CMK (cell line): ENCODE measurements around the gene KLHDC10.
"Not testable (repeated sequence)": the region's sequence is repeated elsewhere in the genome, so short reads cannot be mapped to it uniquely, and the experiment has no call there.

Experiments used
- DNase-seq: peaks from one replicate; pipeline ENCODE4 v3.0.0-alpha.2; 2010; ENCODE audit warnings: low read depth

KLHDC10 gene

GRCh38 chr7:130079846-130080394, 9.6 kb downstream of the KLHDC10 start:
- DNase-seq: no peak

GRCh38 chr7:130083497-130083896, 13.2 kb downstream of the KLHDC10 start:
- not testable (repeated sequence) for DNase-seq

GRCh38 chr7:130084037-130084875, 13.9 kb downstream of the KLHDC10 start:
- no peak for DNase-seq

GRCh38 chr7:130085235-130085634, 14.9 kb downstream of the KLHDC10 start:
- DNase-seq: not testable (repeated sequence)

GRCh38 chr7:130086938-130087337, 16.6 kb downstream of the KLHDC10 start:
- no peak for DNase-seq

GRCh38 chr7:130087364-130087763, 17.0 kb downstream of the KLHDC10 start:
- no peak for DNase-seq

GRCh38 chr7:130090745-130091532, 20.6 kb downstream of the KLHDC10 start:
- no peak for DNase-seq

GRCh38 chr7:130091999-130092398, 21.7 kb downstream of the KLHDC10 start:
- no peak for DNase-seq

GRCh38 chr7:130092598-130092997, 22.3 kb downstream of the KLHDC10 start:
- DNase-seq: no peak

GRCh38 chr7:130095812-130096211, 25.5 kb downstream of the KLHDC10 start:
- DNase-seq: no peak

GRCh38 chr7:130096243-130096827, 26.0 kb downstream of the KLHDC10 start:
- DNase-seq: no peak

- DNase-seq: no peak
Observed at GRCh38 chr7:130099331-130099730, 29.0 kb downstream of the KLHDC10 start.

GRCh38 chr7:130102588-130102987, 32.3 kb downstream of the KLHDC10 start:
- no peak for DNase-seq

- DNase-seq: no peak
Observed at GRCh38 chr7:130107949-130108674, 37.8 kb downstream of the KLHDC10 start.

- no peak for DNase-seq
Observed at GRCh38 chr7:130108809-130109208, 38.5 kb downstream of the KLHDC10 start.

GRCh38 chr7:130112093-130112492, 41.8 kb downstream of the KLHDC10 start:
- DNase-seq: no peak

GRCh38 chr7:130112662-130113425, 42.5 kb downstream of the KLHDC10 start:
- DNase-seq: no peak

GRCh38 chr7:130113426-130113805, 43.1 kb downstream of the KLHDC10 start:
- DNase-seq: not testable (repeated sequence)

- no peak for DNase-seq
Observed at GRCh38 chr7:130113887-130114286, 43.6 kb downstream of the KLHDC10 start.

- DNase-seq: no peak
Observed at GRCh38 chr7:130114374-130114773, 44.0 kb downstream of the KLHDC10 start.

GRCh38 chr7:130114776-130115175, 44.4 kb downstream of the KLHDC10 start:
- DNase-seq: no peak
